HL-60 (cell line): Measurements from ENCODE around the gene KRT12.

ENCODE experiments used
- CTCF ChIP-seq: IDR thresholded peaks from one replicate; pipeline ENCODE4 v1.5.1; 2011; ENCODE audit warnings: low read length, control low read depth, inconsistent platforms; ENCODE audit not compliant: insufficient read depth
- POLR2AphosphoS5 ChIP-seq: IDR thresholded peaks from 2 replicates; pipeline ENCODE4 v1.6.1; 2012; ENCODE audit warnings: low read depth

GRCh38 chr17:40912486-40913210 is 45.6 kb upstream of the KRT12 start:
- no peak for TF ChIP-seq CTCF
- TF ChIP-seq POLR2AphosphoS5, result no peak
